GM23338 (cell line): ENCODE measurements around the gene AR. TPM values are rescaled to one million over a fixed set of nuclear protein-coding genes. Genes with fewer than 3 reads are reported as not detected.

Source experiments
- ATAC-seq: fragments of 200-7000 bp; cut with Tn5 transposase; 3 replicates; pipeline ENCODE4 v1.9.1; 2020
- DNase-seq: peaks from one replicate; pipeline ENCODE4 v3.0.0-alpha.2; 2015; ENCODE audit warnings: low spot score
- H2AFZ ChIP-seq: fragments of 200-600 bp; sonication (generic); 2 replicates; pipeline ENCODE4 v1.8.0; 2016; ENCODE audit warnings: antibody characterized with exemption, mild to moderate bottlenecking, moderate library complexity
- H3F3A ChIP-seq: fragments of 200-600 bp; sonication (generic); replicated peaks from 2 replicates; pipeline ENCODE4 v1.8.0; 2017; ENCODE audit warnings: antibody characterized with exemption, mixed run types, low read depth
- H3K27ac ChIP-seq: fragments of 200-600 bp; sonication (generic); 2 replicates; pipeline ENCODE4 v1.6.1; 2016; ENCODE audit warnings: low read depth
- H3K27me3 ChIP-seq: fragments of 200-600 bp; sonication (generic); 2 replicates; pipeline ENCODE4 v1.8.0; 2016; ENCODE audit warnings: mild to moderate bottlenecking, mixed run types, moderate library complexity; ENCODE audit not compliant: insufficient read depth
- H3K36me3 ChIP-seq: fragments of 200-600 bp; sonication (generic); 2 replicates; pipeline ENCODE4 v1.8.0; 2016; ENCODE audit warnings: mild to moderate bottlenecking; ENCODE audit not compliant: insufficient read depth
- H3K4me1 ChIP-seq: fragments of 200-600 bp; sonication (generic); 2 replicates; pipeline ENCODE4 v1.8.0; 2016; ENCODE audit warnings: mild to moderate bottlenecking, moderate library complexity; ENCODE audit not compliant: insufficient read depth
- H3K4me2 ChIP-seq: fragments of 200-600 bp; sonication (generic); 2 replicates; pipeline ENCODE4 v1.7.1; 2017; ENCODE audit warnings: mixed run types
- H3K4me3 ChIP-seq: fragments of 200-600 bp; sonication (generic); 2 replicates; pipeline ENCODE4 v1.6.1; 2016; ENCODE audit warnings: mixed run types
- H3K79me2 ChIP-seq: fragments of 200-600 bp; sonication (generic); replicated peaks from 2 replicates; pipeline ENCODE4 v1.8.0; 2017; ENCODE audit warnings: mild to moderate bottlenecking; ENCODE audit not compliant: insufficient read depth
- H3K9me2 ChIP-seq: fragments of 200-600 bp; sonication (generic); 2 replicates; pipeline ENCODE4 v1.8.0; 2017; ENCODE audit not compliant: insufficient read depth
- H4K20me1 ChIP-seq: fragments of 200-600 bp; sonication (generic); replicated peaks from 2 replicates; pipeline ENCODE4 v1.8.0; 2017; ENCODE audit warnings: mild to moderate bottlenecking; ENCODE audit not compliant: insufficient read depth
- H3K27ac Mint-ChIP-seq: 2 replicates; pipeline ENCODE4 v1.8.0; 2020; ENCODE audit warnings: inconsistent platforms, mild to moderate bottlenecking, moderate library complexity, mixed read lengths
- H3K27me3 Mint-ChIP-seq: 3 replicates; pipeline ENCODE4 v1.8.0; 2022; ENCODE audit warnings: low read depth, mild to moderate bottlenecking, moderate library complexity, mixed read lengths, inconsistent platforms; ENCODE audit not compliant: insufficient read depth, poor library complexity
- H3K36me3 Mint-ChIP-seq: 3 replicates; pipeline ENCODE4 v1.8.0; 2021; ENCODE audit warnings: low read depth, mild to moderate bottlenecking, inconsistent platforms, moderate library complexity, mixed read lengths
- H3K4me1 Mint-ChIP-seq: 3 replicates; pipeline ENCODE4 v1.8.0; 2020; ENCODE audit warnings: mild to moderate bottlenecking, inconsistent platforms, mixed read lengths
- H3K4me3 Mint-ChIP-seq: 3 replicates; pipeline ENCODE4 v1.8.0; 2021; ENCODE audit warnings: moderate library complexity, mild to moderate bottlenecking, inconsistent platforms, mixed read lengths
- H3K9me3 Mint-ChIP-seq: 3 replicates; pipeline ENCODE4 v1.8.0; 2020; ENCODE audit warnings: moderate library complexity, mild to moderate bottlenecking, inconsistent platforms, mixed read lengths
- CREB1 ChIP-seq: fragments of 250-450 bp; sonication (Bioruptor Pico); IDR thresholded peaks from 2 replicates; pipeline ENCODE4 v1.5.0; 2020; ENCODE audit warnings: low read depth, mild to moderate bottlenecking, moderate library complexity
- CTCF ChIP-seq, 2 experiments: fragments of 200-600 bp in 1 of 2; sonication (generic) in 1 of 2; conservative IDR thresholded peaks; 2 replicates each; pipeline versions ENCODE4 v1.5.1 to v1.6.1; 2016 to 2017; ENCODE audit warnings: antibody characterized with exemption in 2 of 2, low read depth in 2 of 2, mild to moderate bottlenecking in 2 of 2, moderate library complexity in 1 of 2
- ETS1 ChIP-seq: IDR thresholded peaks from 2 replicates; pipeline ENCODE4 v1.6.1; 2016; ENCODE audit warnings: antibody characterized with exemption
- EZH2 ChIP-seq: fragments of 200-600 bp; sonication (generic); IDR thresholded peaks from one replicate; pipeline ENCODE4 v1.8.0; 2017; ENCODE audit warnings: antibody characterized with exemption, mild to moderate bottlenecking, low read depth; ENCODE audit not compliant: unreplicated experiment
- EZH2phosphoT487 ChIP-seq: fragments of 200-600 bp; sonication (generic); IDR thresholded peaks from one replicate; pipeline ENCODE4 v1.8.1; 2018; ENCODE audit warnings: antibody characterized with exemption; ENCODE audit not compliant: unreplicated experiment
- JUNB ChIP-seq: IDR thresholded peaks from one replicate; pipeline ENCODE4 v1.6.1; 2016; ENCODE audit warnings: antibody characterized with exemption; ENCODE audit not compliant: unreplicated experiment
- NANOG ChIP-seq: IDR thresholded peaks from 2 replicates; pipeline ENCODE4 v1.6.1; 2016; ENCODE audit warnings: antibody characterized with exemption, borderline replicate concordance
- POLR2AphosphoS5 ChIP-seq: IDR thresholded peaks from 2 replicates; pipeline ENCODE4 v1.6.1; 2016; ENCODE audit warnings: antibody characterized with exemption, low read depth
- REST ChIP-seq: IDR thresholded peaks from one replicate; pipeline ENCODE4 v1.6.1; 2018; ENCODE audit warnings: antibody characterized with exemption; ENCODE audit not compliant: unreplicated experiment
- STAT1 ChIP-seq: IDR thresholded peaks from one replicate; pipeline ENCODE4 v1.6.1; 2016; ENCODE audit warnings: antibody characterized with exemption; ENCODE audit not compliant: unreplicated experiment
- ZNF114 ChIP-seq: fragments of 250-450 bp; sonication (Bioruptor Pico); IDR thresholded peaks from 2 replicates; pipeline ENCODE4 v1.5.0; 2020; ENCODE audit warnings: mild to moderate bottlenecking, moderate library complexity
- ZNF331 ChIP-seq: fragments of 250-450 bp; sonication (Bioruptor Pico); IDR thresholded peaks from 2 replicates; pipeline ENCODE4 v1.5.0; 2020; ENCODE audit warnings: low read depth, mild to moderate bottlenecking, moderate library complexity
- ZNF462 ChIP-seq: fragments of 250-450 bp; sonication (Bioruptor Pico); IDR thresholded peaks from 2 replicates; pipeline ENCODE4 v1.5.0; 2020; ENCODE audit warnings: mild to moderate bottlenecking, moderate library complexity
- polyA plus RNA-seq: library from polyadenylated mRNA; unstranded; fragments of >200 nt; fragmentation: Nextera tagmentation; extraction: Ambion mirVana; gene quantifications from 2 replicates; pipeline ENCODE4 v1.2.1, GENCODE V29; 2016
- total RNA-seq: library from RNA; depleted of rRNA; stranded (reverse); fragments of >200 nt; shearing (Covaris generic); gene quantifications from 2 replicates; pipeline ENCODE4 v1.2.3, GENCODE V29; 2014

The AR gene
- total and polyA plus RNA-seq, 2 experiments from 2014 or later = 11.2 to 13.3 TPM

- no peaks in the 10 kb centered on the region for H3K9me3 Mint-ChIP-seq
- H3K27ac Mint-ChIP-seq = no peak overlapping the region
- no peaks in the 10 kb centered on the region for H3K27me3 ChIP-seq
- no peak overlapping the region for H2AFZ ChIP-seq
- H3K4me3 Mint-ChIP-seq = no peak overlapping the region
- H3K4me1 ChIP-seq = peaks cover 8% of the 10 kb centered on the region; the same call in 1 of the 2 replicates
- H3K79me2 ChIP-seq = peaks cover 17% of the 10 kb centered on the region; the same call in 1 of the 2 replicates
- H3K9me2 ChIP-seq = no peaks in the 10 kb centered on the region
- no peaks in the 10 kb centered on the region for H3F3A ChIP-seq
- H3K4me2 ChIP-seq = no peak overlapping the region
- no peak overlapping the region for H3K27ac ChIP-seq
- DNase-seq (no peak), ATAC-seq (no peak)
- no peak overlapping the region for H3K4me3 ChIP-seq
- H3K4me1 Mint-ChIP-seq = peaks cover 21% of the 10 kb centered on the region
- no peak for TF ChIP-seq ZNF114 (CRISPR knock-in tag)
- TF ChIP-seq POLR2AphosphoS5 = no peak
- TF ChIP-seq CREB1 (CRISPR knock-in tag) = no peak
- no peak for TF ChIP-seq CTCF (conservative IDR thresholded peaks at IDR 0.05; ENCODE audit: low read depth in 2 of 2)
- no peak for TF ChIP-seq ZNF462 (CRISPR knock-in tag)
- TF ChIP-seq ETS1 = no peak
- TF ChIP-seq EZH2 = no peak
- TF ChIP-seq EZH2phosphoT487 = no peak
- no peak for TF ChIP-seq STAT1
- no peak for TF ChIP-seq NANOG
- no peak for TF ChIP-seq JUNB
- TF ChIP-seq REST = no peak
- TF ChIP-seq ZNF331 (CRISPR knock-in tag) = no peak
- no peaks in the 10 kb centered on the region for H4K20me1 ChIP-seq
- H3K36me3 ChIP-seq = no peaks in the 10 kb centered on the region
- H3K27me3 Mint-ChIP-seq = no peaks in the 10 kb centered on the region
- H3K36me3 Mint-ChIP-seq = no peaks in the 10 kb centered on the region
Observed at GRCh38 chrX:67607466-67607865, 63.6 kb downstream of the AR start.
